ENCODE results near the gene KLHL33.
A peak's percentile ranks its signal among the peaks of the same experiment; 100 is the strongest.

Gene KLHL33, protein sequence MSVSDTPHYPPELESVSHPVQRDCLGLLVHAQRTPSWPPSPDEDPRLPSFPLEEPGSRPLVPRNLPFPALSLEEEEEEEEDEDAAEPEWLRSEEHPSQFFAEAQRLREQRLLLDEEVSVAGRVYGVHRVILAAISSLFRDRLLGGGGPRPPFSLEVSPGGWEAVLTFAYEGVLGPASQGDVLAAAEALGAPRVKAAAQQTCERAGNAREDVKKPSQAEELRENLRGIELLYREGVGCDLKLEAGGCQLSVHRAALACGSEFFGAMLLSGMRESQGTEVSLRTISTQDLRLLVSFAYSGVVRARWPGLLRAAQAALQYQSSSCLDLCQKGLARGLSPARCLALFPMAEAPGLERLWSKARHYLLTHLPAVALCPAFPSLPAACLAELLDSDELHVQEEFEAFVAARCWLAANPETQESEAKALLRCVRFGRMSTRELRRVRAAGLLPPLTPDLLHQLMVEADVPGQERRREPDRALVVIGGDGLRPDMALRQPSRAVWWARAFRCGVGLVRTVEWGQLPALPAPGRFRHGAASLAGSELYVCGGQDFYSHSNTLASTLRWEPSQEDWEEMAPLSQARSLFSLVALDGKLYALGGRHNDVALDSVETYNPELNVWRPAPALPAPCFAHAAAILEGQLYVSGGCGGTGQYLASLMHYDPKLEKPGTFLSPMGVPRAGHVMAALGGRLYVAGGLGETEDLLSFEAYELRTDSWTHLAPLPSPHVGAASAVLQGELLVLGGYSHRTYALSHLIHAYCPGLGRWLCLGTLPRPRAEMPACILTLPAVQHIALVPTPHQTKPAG
- 0.27 to 0.31 reads per million in 2 donors for total RNA-seq

- DNase-seq = no peak
Measured at GRCh38 chr14:20435582-20436362, at the start of gene KLHL33. TSS of gene KLHL33 (minus strand) at chr14:20436166. CDS start at chr14:20435811, 355 bp downstream.

DNA sequence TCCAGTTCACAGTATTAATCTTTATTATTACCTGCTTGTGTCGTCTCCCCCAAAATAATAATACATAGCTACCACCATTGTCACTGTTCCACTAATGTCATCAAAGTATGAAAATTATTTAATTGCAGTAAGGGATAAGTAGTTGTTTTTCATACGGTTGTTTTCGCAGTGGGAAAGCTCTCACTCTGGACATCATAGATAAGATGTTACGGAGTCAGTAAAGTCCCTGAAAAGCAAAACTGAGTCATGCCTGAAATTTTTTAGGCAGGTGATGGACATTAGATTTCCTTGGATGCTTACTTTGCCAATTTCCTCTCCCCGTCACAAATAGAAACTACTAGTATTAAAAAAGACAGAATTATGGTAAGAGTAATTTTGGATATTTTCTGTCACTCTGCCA lies 46.4 kb upstream of the KLHL33 start:
- DNase-seq = no peak

- DNase-seq = no peak
Measured at GRCh38 chr14:20478894-20479293, 42.9 kb upstream of the KLHL33 start.

- peak in 3 of 5 experiments; percentile 23 to 91 (median 58) for DNase-seq
Measured at GRCh38 chr14:20477211-20477876, 41.4 kb upstream of the KLHL33 start.

DNA sequence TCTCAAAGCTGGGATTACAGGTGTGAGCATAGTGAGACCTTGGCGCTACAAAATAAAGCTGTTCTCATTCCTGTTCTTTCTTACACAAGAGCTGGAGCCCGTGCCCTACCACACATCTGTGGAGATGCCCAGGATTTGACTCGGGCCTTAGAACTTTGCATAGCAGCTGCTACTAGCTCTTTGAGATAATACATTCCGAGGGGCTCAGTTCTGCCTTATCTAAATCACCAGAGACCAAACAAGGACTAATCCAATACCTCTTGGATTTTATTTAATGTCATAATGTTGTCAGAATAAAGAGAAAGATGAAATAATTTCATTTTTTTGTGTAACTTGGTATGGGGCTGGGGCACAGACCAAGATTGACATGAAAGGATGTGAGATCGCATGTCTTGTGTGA lies 40.8 kb upstream of the KLHL33 start:
- DNase-seq = no peak

DNA sequence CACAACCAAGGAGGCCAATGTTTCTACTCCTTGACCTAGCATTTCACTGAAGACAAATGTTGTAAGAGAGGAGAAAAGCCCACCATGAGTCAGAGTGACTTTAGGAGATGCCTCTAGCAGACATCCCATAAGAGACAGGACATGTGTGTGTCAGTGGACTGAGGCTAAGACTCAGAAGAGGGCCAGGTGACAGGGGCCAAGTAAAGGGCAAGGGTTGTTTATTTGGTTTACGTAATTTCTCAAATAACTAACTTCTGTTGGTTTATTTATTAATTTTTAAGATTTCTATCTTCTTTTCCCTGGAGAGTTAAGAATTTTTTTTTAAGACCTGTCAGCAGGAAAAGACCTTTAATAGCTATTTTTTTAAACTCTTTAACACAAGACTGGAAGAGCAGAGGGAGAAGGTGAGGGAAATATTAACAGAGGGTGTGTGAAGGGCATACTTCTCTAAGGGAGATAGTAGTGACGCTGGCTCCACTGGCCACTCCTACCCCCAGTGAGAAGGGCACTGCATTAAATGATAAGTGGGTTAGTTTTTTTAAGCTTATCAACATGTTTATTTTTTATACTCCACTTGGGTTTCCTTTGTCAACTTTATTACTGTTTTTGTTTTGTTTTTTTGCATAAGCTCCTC lies 36.7 kb upstream of the KLHL33 start:
- DNase-seq = no peak

DNA sequence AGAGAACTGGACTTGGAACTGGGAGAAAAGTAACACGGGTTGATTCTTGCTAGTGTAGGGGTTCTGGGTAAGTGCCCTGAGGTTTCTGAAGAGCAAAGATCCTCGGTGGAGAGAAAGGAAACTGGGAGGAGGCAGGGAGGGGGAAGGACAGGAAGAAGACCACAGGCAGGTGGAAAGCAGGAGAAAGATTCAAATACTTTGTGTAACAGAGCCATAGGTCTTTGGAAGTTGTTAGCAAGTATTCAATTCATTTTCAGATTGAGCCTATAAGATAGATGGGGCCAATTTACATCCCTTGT lies 34.6 kb upstream of the KLHL33 start:
- DNase-seq = no peak

DNA sequence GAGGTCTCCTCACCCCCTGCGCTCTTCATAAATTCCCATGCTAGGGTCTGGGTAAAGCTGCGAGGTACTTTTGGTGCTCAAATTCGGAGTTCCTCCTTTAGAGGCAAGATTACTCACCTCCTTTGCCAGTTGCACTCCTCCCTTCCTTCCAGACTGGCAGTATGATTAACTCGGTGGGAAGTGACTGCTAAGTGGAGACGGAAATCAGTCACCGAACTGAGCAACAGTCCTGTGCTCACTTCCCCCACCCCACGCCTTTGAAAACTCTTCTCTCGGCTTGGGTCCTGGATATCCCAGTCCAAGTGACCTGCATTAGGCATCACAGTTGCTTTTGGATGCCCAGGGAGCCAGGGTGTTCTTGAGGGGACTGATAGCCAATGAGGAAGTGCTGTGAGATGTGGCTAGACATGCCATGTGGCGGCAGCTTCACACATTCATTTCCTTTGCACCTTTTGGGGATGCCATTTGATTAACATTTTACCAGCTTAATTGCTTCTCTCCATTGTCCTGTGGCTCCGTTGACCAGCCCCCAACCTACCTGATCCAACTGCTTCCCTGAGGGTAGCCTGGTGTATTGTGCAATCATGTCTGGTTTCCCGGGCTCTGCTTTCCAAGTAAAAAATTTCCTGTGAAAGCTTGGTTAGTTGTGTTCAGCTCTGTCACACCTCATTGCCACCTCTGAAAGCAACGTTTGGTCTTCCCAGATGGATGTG lies 34.1 kb upstream of the KLHL33 start:
- DNase-seq = peak in 4 of 5 experiments; percentile 14 to 68 (median 48)

GRCh38 chr14:20469242-20469889 lies 33.4 kb upstream of the KLHL33 start, which contains the start of gene PNP:
TSS of gene PNP (plus strand) at chr14:20469406. CDS start at chr14:20469525, 119 bp downstream.
- DNase-seq = peak; percentile 67 to 94 (median 81)

DNA sequence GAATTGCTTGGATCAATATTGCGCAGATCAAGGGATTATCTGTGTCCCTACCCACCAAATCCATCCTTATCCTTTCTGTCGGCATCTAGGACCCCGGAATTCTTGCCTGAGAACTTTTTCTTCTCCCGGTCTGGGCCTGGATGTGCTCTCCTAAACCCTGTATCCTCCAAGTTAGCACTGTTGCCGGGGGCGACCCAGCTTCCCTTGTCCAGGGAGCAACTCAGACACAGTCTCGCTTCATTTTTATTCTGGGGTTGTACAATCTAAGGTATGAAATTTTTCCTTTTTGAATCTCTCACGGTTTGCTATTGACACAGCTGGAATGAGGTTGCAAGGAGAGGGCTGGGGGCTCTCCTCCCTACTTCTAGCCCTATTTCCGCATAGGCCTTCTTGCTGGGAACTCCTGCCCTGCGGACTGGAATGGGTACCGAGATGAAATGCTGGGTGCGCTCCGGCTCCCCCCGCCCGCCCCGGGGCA lies 32.8 kb upstream of the KLHL33 start:
- DNase-seq = no peak

GRCh38 chr14:20461225-20462141 lies 25.5 kb upstream of the KLHL33 start, which contains the start of gene PIP4P1:
TSS of gene PIP4P1 (minus strand) at chr14:20461434. CDS start at chr14:20461325, 109 bp downstream.
- peak; percentile 96 to 100 (median 99) for DNase-seq

DNA sequence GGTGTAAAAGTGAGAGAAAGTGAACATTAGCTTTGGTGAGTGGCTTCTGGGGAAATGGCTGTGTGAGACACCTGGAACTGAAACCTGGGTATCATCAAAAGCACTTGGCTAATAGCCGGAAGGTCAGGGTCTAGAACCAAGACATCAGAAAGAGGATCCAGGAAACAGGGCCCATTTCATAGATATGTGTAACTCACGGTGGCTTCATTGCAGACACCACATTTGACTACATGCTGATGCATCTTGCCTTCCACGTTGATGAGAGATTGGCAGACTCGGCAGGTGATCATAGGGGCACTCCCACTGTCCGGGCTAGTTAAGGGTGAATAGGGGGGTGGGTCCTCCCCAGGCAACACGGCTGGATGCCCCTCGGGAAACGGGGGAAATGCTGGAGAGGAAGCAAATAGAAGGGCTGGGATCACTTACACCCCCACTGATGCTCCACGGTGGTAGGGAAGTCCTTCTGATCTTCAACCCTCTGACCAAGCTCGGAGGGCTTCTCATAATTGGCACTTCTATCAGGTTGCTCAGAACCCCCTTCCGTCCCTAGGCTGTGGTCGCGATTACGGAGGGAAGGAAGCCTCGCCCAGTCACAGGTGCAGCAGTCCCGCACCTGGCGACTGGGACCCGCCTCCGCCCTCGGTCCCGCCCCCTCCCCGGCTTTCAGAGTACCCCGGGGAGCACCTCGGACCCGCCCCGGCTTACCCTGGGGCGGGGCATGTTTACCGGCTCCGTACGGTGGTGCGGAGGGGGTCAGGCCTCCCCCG lies 24.7 kb upstream of the KLHL33 start:
- peak in 4 of 5 experiments; percentile 23 to 74 (median 56) for DNase-seq

DNA sequence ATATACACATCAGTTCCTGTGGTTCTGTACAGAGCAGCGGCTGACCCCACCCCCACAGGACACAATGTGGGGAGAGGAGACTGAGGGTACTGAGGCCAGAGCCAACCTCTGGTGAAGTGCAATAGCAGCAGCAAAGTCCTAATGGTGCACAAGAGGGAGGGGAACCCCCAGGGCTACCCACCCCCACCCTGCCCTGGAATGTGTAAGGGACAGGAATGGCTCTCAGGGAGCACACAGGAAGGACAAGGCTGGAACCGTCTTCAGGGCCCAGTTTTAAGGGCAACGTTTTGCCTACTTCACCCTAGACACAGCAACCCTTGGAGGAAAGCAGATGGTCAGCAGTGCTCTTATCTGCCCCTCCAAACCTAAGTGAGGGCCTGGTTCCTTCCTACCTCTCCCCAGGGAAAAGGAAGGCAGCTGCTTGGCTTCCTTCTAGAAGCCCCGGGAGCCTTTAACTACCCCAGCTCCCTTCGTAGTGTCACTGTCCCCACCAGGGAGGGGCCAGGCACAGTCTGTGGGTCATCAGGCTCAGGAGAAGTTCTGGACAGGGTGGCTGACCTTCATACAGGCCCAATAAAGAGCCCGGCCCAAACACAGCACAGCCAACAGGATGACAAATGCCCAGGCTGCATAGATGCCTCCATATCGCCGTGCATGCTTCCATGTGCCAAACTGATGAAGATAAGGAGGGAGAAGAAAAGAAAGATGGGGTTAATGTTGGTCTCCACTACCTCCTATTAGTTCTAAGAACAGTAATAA lies 22.2 kb upstream of the KLHL33 start:
- DNase-seq = no peak

GRCh38 chr14:20456971-20457370 lies 21.0 kb upstream of the KLHL33 start:
- no peak for DNase-seq

GRCh38 chr14:20455355-20456300 lies 19.7 kb upstream of the KLHL33 start:
- peak in 4 of 5 experiments; percentile 37 to 93 (median 66) for DNase-seq

Data from T-helper 2 cell (primary cell).